ENCODE data around the gene TSPAN15. TPM values are rescaled to one million over a fixed set of nuclear protein-coding genes. Genes with fewer than 3 reads are reported as not detected.

The TSPAN15 gene
- total RNA-seq, 1 experiment from 2014 or later: 7.7 TPM

GRCh38 chr10:69425511-69426298 is 25.6 kb upstream of the TSPAN15 start:
- Histone ChIP-seq H2BK20ac (ENCODE audit: low read depth, low read length, poor library complexity, severe bottlenecking) (no peak overlapping the region), H4K8ac (replicated peaks; ENCODE audit: insufficient read length, low read depth, low read length) (no peak overlapping the region), H4K91ac (ENCODE audit: insufficient read length, low read depth, low read length) (no peak overlapping the region), H3K9me3 (ENCODE audit: control insufficient read depth, low read depth, low read length) (no peaks in the 10 kb centered on the region), H3K27ac (ENCODE audit: insufficient read length, low read depth, low read length) (no peak overlapping the region), H3K4me1 (ENCODE audit: insufficient read depth, low read length) (no peaks in the 10 kb centered on the region), H3K27me3 (ENCODE audit: insufficient read depth, low read length) (no peaks in the 10 kb centered on the region), H2BK12ac (ENCODE audit: insufficient read length, low read depth, low read length) (no peak overlapping the region), H3T11ph (ENCODE audit: low read length) (no peak overlapping the region), H3K9ac (ENCODE audit: extremely low read depth, insufficient read length, low read length) (no peak overlapping the region), H3K14ac (ENCODE audit: insufficient read depth, low read length) (no peak overlapping the region), H3K4ac (ENCODE audit: low read depth, low read length) (no peak overlapping the region), H3K18ac (ENCODE audit: insufficient read length, low read depth, low read length) (no peak overlapping the region), H2AFZ (ENCODE audit: low read length) (no peak overlapping the region), H3K79me1 (ENCODE audit: insufficient read depth, low read depth, low read length, poor library complexity, severe bottlenecking) (no peaks in the 10 kb centered on the region), H3K56ac (ENCODE audit: insufficient read length, low read depth, low read length) (no peak overlapping the region), H4K5ac (ENCODE audit: insufficient read length, low read depth, low read length) (no peak overlapping the region), H3K4me2 (ENCODE audit: insufficient read depth, insufficient read length, low read length) (no peak overlapping the region), H2BK120ac (ENCODE audit: low read depth, low read length, poor library complexity, severe bottlenecking) (no peak overlapping the region), H2BK5ac (ENCODE audit: insufficient read length, low read length) (no peak overlapping the region), H4K20me1 (ENCODE audit: control insufficient read depth, insufficient read depth, insufficient read length) (no peaks in the 10 kb centered on the region), H3K79me2 (ENCODE audit: insufficient read depth, low read length) (no peaks in the 10 kb centered on the region), H2BK15ac (ENCODE audit: low read depth, low read length) (no peak overlapping the region), H3K23me2 (ENCODE audit: insufficient read length, low read depth, low read length, poor library complexity, severe bottlenecking) (no peaks in the 10 kb centered on the region), H3K23ac (ENCODE audit: insufficient read length, low read depth, low read length) (no peak overlapping the region), H2AK5ac (ENCODE audit: insufficient read length, low read length) (no peak overlapping the region)
- Mint-ChIP-seq H3K4me3 (no peak overlapping the region), H3K27me3 (ENCODE audit: low read depth) (peaks cover 14% of the 10 kb centered on the region), H3K4me1 (peaks cover 0 to 6% of the 10 kb centered on the region in 2 experiments; a peak in 2 of 4 replicates), H3K9me3 (no peaks in the 10 kb centered on the region), H3K27ac (no peak overlapping the region), H3K36me3 (ENCODE audit: insufficient read depth in 1 of 3, low read depth in 3 of 3) (no peaks in the 10 kb centered on the region)
- no CpG with 5 or more reads among the region's 5 CpGs for WGBS (ENCODE audit: extremely low coverage, insufficient read length, low lambda C conversion rate)
- TF ChIP-seq CTCF (conservative IDR thresholded peaks at IDR 0.05): no peak
- DNase-seq: no peak

Measured in H9 (cell line).